TTC549 (cell line): Measurements from ENCODE around the gene STIP1.

Experiments
- FAIRE-seq: peaks from 2 replicates; lab custom pipeline; 2012; peaks lifted over from hg19 to GRCh38; lab: Jason Lieb, UNC

Gene STIP1

DNA sequence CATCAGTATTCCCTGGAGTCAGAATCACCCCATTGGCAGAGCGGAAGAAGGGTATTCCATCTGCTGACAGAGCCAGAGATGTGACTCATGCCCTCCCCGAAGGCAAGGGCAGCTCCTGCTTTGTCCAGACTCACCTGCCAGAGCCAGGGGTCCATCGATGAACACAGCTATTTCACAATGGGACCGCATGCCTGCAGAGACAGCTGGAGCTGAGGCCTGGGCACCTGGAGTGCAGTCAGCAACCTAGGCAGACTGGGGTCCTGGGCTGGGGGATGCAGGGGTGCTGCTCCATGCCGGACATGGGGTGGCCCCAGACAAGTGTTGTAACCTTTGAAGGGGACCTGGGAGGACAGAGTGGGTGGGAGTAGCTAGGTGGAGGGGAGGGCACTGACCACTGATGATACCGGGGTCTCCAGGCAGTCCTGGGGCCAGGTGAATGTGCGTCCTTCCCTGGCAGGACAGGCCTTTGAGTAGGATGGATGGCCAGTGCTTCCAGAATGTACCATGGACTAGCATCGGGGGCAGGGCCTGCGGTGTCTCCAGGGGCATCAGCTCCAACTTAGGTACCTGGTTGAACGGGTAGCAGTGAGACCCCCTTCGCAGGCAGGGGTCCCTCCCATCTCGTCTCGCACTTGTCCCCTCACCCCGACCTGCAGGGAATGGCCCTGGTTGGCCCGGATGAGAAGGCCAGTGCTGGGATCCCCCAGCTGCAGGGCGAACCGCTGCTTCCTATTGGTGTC lies 38.4 kb downstream of the STIP1 start:
- no peak for FAIRE-seq

DNA sequence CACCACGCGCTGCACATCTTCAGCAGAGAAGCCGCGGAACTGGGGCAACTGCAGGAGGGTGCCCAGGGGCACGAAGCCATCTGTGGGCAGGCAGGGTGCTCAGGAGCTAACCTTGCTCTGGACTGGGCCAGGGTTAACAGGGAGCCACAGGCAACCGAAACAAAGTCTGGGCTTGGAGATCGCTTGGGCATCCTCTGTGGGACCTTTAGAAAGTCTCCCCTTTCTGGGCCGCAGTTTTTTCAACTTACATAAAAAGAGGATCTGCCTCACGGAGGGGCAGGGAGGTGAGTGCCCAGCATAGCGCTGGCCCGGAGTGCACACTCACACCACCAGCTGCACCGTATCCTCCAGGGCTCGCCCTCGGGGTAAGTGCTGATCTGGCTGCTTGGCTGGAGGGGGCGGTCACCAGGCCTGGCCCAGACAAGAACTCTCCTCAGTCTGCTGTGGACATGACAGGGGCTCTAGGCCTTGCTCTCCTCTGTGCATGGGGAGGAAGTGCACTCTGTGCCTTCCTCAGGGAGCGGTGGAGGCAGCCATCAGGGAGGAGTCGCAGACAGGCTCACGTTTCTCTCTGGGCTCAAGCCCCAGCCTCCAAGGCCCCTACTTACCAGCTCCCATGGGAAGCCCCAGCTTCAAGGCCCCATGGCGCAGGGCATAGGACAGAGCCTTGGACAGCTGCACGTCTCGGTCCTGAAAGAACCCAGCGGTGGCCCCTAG lies 39.1 kb downstream of the STIP1 start:
- FAIRE-seq, result no peak

DNA sequence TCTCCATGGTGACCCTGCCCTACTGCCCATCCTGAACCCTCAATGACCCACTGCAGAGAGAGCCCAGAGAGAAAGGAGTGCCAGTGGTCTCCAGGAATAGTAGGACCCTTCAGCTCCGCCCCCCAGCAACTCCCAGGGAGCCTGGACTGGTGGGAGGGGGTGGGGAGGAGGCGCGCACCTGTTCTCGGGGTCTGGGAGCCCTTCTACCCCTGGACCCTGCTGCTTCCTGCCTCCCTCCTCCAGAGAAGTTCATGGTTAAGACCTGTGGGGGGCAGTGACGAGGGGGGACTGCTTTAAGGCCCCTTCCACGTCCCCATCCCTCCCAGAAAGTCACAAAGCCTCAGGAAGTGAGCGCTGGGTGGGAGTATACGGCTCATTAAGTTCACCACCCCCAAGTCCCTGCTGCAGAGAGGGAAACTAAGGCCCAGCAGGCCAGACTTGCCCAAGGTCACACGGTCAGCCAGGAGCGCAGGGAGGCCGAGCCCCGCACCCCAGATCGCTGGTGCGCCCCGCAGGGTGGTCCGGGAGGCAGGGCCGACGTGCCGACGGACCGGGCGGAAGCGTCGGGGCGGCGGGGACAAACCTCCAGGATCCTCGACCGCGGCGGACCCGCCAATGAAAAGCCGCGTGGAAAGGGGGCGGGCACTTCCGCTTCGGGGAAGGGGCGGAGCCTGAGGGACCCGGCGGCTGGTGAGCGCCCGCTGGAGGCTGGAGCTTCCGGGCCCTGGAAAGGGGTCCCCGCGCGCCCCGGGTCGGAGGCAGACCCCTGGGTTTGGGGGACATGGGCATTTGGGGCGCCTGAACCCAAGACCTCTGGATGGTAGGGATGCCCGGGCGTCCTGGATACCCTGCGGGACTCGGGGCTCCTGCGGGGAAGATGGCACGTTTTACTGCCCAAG lies 39.9 kb downstream of the STIP1 start, which contains the start of the genes NUDT22 and TRPT1:
NUDT22 (plus strand) TSS at position 667 of the 899 bp plus-strand sequence. CDS start 379 bp downstream, outside the sequence.
TRPT1 (minus strand) TSS at position 579 of the 899 bp plus-strand sequence; CDS start at position 253, 326 bp downstream.
- FAIRE-seq, result no peak

DNA sequence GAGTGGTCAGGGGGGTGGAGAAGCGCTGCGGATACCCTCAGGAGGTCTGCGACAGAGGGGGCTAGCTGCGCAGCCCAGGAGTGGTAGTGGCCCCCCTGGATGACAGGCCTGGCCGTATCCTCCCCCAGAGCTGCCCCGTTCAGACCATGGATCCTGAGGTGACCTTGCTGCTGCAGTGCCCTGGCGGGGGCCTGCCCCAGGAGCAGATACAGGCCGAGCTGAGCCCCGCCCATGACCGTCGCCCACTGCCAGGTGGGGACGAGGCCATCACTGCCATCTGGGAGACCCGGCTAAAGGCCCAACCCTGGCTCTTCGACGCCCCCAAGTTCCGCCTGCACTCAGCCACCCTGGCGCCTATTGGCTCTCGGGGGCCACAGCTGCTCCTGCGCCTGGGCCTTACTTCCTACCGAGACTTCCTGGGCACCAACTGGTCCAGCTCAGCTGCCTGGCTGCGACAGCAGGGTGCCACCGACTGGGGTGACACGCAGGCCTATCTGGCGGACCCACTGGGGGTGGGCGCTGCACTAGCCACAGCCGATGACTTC lies 40.6 kb downstream of the STIP1 start:
- no peak for FAIRE-seq

DNA sequence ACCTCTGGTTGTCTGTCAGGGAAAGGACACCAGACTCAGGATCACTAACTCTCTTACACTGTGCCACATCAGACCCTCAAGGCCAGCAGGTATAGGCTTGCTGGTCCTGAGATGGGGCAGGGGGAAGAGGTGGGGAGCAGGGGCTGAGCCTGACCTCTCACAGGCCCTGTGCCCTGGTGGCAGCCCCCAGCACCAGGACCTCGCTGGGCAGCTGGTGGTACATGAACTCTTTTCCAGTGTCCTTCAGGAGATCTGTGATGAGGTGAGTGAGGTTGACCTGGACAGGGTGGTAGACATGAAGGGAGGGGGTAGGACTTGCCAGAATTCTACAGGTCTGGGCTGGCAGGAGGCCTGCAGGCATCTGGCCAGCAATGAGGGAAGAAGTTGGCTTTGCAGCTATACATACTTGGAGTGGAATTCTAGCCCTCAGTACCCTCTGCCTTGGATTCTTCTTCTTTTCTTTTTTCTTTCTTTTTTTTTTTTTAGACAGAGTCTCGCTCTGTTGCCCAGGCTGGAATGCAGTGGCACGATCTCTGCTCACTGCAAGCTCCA lies 41.5 kb downstream of the STIP1 start:
- FAIRE-seq, result no peak

DNA sequence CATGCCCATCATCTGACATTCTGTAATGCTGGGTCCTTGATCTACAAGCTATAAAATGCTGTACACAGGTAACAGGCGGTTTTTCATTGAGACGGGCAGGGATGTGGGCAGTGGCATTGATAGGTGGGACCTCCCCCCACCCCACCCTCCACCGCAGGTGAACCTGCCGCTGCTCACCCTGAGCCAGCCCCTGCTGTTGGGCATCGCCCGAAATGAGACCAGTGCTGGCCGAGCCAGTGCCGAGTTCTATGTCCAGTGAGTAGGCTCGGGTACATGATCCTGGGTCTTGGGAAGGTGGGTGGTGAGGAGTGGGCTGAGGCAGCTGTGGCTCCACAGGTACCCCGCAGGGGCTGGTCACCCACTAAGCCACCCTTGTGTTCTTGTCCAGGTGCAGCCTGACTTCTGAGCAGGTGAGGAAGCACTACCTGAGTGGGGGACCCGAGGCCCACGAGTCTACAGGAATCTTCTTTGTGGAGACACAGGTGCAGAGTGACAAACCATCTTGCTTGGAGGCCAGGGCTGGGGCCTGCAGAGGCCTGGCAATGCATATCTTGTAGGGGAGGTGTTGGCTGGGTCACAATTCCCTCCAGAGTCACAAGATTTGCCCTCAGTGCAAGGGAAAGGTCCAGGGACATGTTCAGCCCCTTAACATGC lies 43.2 kb downstream of the STIP1 start:
- no peak for FAIRE-seq

DNA sequence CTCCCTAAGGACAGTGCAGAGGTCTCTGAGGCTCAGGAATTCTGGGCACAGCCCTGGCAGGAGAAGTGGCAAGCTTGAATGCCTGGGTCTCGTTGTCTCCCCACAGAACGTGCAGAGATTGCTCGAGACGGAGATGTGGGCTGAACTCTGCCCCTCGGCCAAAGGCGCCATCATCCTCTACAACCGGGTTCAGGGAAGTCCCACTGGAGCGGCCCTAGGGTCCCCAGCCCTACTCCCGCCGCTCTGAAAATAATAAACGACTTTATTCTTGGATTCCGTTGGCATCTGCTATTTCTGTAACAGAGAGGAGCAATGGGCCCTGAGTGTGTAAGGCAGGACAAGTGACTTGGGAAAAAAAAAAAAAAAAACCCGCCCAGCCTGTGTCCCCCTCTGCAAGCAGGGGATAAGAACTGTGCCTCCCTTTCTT lies 43.8 kb downstream of the STIP1 start:
- FAIRE-seq, result no peak

DNA sequence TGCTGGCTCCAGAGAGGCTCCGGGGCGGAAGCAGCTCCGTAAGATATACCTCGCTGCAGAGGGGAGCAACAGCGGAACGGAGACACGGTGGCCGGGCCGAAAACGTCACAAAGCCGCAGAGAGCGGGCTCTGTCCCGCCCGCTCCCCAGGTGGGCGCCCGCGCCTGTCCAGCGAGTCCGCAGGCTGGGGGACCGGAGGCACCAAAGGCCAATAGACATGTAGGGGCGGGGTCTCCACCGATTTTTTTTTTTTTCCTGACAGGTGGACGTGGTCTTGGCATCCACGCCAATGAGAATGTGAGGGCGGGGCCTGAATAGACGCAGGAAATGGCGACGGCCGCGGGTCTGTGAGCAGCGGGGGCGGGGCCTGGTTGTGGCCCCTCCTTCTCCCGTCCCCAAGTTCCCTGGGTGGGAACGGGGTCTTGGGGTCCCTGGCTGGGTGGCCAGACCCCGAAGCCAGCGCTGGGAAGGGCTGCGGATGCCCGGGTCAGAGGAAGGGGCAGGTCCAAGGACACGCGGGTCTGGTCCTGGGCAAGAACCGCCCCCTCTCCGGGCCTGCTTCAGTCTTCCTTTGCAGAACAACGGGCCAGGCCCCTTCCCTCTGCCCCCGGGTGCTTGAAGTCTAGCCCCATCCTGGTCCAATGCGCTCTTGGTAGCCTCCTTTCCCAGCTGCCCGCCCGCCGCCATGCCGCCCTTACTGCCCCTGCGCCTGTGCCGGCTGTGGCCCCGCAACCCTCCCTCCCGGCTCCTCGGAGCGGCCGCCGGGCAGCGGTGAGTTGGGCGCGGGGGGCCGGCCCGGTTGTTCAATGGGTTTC lies 44.4 kb downstream of the STIP1 start, which contains the start of gene DNAJC4:
DNAJC4 (plus strand) TSS at position 378 of the 814 bp plus-strand sequence; CDS start at position 685, 307 bp downstream.
- FAIRE-seq, result no peak

DNA sequence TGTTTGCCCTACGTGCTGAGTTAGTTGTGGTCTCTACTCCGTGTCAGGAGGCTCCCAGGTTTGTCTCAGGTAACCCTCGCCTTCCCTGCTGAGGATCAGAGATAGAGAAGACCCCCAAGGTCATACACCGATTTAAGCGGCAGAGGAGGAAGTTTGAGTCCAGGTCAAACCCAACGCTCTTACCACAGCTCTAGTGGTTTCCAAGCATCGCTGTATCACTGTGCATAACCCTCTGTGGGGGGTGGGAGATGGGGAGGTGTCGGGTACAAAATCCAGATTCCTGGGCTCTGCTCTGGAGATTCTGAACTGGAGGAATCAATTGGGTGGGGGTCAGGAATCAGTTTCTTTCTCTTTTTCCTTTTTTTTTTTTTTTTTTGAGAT lies 45.0 kb downstream of the STIP1 start:
- no peak for FAIRE-seq

DNA sequence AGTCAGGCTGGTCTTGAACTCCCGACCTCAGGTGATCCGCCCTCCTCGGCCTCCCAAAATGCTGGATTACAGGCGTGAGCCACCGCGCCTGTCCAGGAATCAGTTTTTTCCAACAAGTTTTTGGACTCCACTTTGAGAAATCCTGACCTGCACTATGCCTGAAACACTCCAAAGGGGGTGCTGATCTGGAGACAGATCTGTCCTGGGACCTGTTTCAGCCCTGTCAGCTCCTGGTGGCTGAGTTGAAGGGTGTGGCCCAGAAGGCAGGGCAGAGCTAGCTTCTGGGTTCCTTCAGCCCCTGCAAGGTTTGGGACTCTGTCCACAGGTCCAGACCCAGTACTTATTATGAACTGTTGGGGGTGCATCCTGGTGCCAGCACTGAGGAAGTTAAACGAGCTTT lies 45.6 kb downstream of the STIP1 start:
- FAIRE-seq, result no peak

DNA sequence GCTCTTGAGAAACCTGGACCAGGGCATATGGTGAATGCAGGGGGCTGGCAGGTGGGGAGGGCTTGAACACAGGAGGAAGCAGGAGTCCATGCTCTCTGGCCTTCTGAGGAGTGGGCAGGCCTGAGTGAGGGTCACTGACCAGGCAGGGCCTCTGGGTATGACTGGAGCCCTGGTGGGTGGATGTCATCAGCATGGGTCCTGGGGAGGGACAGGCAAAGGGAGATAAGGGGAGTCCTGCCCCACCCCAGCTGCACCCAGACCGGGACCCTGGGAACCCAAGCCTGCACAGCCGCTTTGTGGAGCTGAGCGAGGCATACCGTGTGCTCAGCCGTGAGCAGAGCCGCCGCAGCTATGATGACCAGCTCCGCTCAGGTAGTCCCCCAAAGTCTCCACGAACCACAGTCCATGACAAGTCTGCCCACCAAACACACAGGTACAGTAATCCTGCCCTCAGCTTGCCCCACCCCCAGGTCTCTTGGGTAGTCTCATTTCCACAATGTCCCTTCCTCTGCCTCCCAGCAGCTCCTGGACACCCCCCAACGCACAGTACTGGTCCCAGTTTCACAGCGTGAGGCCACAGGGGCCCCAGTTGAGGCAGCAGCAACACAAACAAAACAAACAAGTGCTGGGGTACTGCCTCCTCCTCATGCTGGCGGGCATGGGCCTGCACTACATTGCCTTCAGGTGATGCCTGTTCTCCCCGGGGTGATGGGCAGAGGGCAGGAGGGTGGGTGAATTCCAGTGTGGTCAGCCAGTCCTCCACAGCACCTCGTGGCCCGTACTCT lies 46.4 kb downstream of the STIP1 start:
- no peak for FAIRE-seq

DNA sequence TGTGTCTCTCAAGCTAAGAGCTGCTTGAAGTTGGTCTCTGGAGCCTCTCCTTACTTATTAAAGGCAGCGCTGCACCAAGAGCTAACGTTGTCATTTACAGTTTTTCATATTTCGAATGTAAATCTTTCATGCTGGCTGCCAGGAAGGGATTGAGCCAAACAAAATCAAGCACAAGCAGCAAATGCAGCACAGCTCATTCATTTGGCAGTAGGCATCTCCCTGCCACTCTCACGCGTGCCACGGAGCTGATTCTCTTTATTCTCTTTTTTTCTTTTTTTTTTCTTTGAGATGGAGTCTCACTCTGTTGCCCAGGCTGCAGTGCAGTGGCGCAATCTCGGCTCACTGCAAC lies 47.0 kb downstream of the STIP1 start:
- no peak for FAIRE-seq

DNA sequence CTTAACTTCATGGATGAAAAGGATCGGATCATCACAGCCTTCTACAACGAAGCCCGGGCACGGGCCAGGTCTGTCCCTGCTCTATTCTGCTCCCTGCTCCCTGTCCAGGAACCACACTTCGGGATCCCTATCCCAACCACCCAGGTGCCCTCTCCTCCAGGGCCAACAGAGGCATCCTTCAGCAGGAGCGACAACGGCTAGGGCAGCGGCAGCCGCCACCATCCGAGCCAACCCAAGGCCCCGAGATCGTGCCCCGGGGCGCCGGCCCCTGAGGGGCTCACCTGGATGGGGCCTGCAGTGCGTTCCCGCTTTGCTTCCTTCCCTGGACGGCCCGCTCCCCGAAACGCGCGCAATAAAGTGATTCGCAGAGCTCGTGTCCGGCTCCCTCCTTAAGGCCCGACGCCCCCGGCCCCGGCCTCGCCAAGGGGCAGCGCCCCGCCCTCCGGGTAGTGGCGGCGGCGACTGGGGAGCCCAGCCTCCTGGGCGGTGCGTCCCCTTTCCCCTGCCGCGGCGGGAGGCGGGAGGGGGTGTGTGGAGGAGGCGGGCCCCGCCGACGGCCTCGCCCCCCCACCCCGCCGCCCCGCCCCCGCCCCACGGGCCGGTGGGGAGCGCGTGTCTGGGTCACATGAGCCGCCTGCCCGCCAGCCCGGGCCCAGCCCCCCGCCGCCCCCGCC lies 48.1 kb downstream of the STIP1 start, which contains the start of gene VEGFB:
VEGFB (plus strand) TSS at position 672 of the 674 bp plus-strand sequence. CDS start 250 bp downstream, outside the sequence.
- FAIRE-seq, result no peak

DNA sequence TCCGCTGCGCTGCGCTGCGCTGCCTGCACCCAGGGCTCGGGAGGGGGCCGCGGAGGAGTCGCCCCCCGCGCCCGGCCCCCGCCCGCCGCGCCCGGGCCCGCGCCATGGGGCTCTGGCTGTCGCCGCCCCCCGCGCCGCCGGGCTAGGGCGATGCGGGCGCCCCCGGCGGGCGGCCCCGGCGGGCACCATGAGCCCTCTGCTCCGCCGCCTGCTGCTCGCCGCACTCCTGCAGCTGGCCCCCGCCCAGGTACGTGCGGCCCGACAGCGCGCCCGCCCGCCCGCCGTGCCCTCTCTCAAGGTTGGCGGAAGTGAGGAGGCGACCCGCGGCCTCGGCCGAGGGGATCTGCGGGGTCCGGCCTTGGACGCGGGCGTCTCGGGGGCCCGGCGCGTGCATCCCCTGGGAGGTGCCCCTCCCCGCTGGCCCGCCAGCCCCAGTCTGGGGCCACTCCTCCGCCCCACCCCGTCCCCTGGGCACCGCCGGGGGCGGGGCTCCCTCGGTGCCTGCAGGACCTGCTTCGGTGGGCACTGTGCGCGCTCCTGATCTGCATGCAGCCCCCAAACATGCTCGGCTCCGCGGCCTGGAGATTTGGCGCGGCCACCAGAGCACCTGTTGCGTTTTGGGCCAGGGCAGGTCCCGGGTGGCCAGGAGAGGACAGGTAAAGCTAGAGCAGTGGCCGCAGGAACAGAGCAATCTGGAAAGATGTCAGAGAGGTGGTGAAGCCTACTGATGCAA lies 48.8 kb downstream of the STIP1 start:
- FAIRE-seq, result no peak

DNA sequence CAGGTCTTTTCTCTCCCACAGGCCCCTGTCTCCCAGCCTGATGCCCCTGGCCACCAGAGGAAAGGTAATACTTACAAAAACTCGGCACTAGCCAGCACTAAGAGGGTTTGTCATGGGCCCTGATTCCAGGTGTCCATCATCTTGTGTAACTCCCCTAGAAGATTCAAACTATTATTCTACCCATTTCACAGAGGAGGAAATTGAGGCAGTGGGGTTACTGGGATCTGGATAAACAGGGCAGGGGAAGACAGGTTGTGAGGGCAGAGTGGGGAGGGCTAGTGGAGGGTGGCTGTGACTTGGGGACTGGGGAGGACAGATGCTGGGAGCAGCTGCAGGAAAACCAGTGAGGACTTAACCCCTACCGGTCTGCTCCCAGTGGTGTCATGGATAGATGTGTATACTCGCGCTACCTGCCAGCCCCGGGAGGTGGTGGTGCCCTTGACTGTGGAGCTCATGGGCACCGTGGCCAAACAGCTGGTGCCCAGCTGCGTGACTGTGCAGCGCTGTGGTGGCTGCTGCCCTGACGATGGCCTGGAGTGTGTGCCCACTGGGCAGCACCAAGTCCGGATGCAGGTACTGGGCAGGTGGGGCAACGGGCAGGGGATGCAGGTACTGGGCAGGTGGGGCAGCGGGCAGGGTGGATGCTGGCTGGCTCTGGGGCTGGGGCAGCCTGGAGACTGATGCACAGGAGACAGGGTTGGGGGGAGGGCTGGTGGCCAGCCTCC lies 49.6 kb downstream of the STIP1 start:
- no peak for FAIRE-seq

DNA sequence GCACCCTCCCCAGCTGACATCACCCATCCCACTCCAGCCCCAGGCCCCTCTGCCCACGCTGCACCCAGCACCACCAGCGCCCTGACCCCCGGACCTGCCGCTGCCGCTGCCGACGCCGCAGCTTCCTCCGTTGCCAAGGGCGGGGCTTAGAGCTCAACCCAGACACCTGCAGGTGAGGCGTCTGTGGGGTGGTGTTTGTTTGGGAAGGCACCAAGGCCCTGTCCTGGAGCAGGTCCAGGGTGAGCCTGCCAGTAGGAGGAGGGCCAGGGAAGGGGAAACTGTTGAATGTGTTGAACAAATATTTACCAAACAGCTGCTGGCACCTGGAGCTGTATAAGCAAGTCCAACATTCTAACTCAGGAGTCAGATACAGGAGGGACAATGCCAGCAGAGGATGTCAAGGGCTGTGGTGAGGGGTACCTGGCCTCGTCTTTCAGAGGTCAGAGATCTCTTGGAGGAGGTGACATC lies 51.5 kb downstream of the STIP1 start:
- no peak for FAIRE-seq

DNA sequence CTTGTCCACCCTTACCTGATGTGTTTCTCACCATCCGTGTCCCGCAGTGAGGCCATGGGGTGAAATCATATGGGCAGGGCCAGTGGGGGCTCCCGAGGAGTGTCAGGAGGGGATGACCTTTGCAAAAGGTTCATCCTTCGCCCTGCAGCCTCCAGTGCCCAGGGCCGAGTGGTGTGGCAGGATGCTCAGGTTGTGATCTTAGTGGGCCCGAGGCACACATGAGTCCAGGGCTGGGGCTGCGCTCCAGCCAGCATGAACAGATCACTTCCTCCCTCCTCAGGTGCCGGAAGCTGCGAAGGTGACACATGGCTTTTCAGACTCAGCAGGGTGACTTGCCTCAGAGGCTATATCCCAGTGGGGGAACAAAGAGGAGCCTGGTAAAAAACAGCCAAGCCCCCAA lies 52.1 kb downstream of the STIP1 start:
- FAIRE-seq, result no peak
